HEK293 (cell line): Measurements from ENCODE around the gene RASA2.

Experiments used
- YY1 ChIP-seq: fragments of 450-650 bp; formaldehyde crosslinking; IDR thresholded peaks from 2 replicates; pipeline ENCODE4 v1.5.1; 2018; ENCODE audit warnings: missing biosample characterization, missing genetic modification characterization
- ZFP3 ChIP-seq: fragments of 450-650 bp; formaldehyde crosslinking; IDR thresholded peaks from 2 replicates; pipeline ENCODE4 v1.5.1; 2016; ENCODE audit warnings: low read depth, missing biosample characterization, missing genetic modification characterization
- ZNF391 ChIP-seq: fragments of 450-650 bp; formaldehyde crosslinking; IDR thresholded peaks from 2 replicates; pipeline ENCODE4 v1.5.1; 2016; ENCODE audit warnings: low read depth, missing biosample characterization, missing genetic modification characterization, borderline replicate concordance
- TF ChIP-seq, protein P1 (sequence below): fragments of 450-650 bp; formaldehyde crosslinking; IDR thresholded peaks from 2 replicates; pipeline ENCODE4 v1.5.1; 2016; ENCODE audit warnings: missing biosample characterization, missing genetic modification characterization
- TF ChIP-seq, protein P2 (sequence below): fragments of 450-650 bp; formaldehyde crosslinking; IDR thresholded peaks from 2 replicates; pipeline ENCODE4 v1.5.1; 2016; ENCODE audit warnings: missing biosample characterization, missing genetic modification characterization

DNA sequence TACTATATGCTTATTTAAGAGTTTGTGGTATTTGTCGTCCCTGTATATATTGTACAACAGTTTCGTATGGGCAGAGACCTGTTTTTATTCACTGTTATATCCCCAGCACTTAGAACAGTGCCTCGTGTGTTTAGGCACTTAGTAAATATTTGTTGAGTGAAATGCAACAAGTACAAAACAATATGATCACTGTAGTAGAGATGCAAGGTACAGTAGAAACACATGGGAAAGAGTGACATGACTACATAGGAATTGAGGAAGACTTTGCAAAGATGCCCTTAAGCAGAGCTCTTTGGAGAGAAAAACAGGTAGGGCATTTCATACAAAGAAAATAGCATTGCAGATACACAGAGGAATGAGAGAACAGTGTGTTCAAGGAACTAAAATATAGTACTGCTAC is 18.3 kb downstream of the RASA2 start:
- TF ChIP-seq, protein P1, sequence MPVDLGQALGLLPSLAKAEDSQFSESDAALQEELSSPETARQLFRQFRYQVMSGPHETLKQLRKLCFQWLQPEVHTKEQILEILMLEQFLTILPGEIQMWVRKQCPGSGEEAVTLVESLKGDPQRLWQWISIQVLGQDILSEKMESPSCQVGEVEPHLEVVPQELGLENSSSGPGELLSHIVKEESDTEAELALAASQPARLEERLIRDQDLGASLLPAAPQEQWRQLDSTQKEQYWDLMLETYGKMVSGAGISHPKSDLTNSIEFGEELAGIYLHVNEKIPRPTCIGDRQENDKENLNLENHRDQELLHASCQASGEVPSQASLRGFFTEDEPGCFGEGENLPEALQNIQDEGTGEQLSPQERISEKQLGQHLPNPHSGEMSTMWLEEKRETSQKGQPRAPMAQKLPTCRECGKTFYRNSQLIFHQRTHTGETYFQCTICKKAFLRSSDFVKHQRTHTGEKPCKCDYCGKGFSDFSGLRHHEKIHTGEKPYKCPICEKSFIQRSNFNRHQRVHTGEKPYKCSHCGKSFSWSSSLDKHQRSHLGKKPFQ = no peak
- TF ChIP-seq ZFP3 (no peak), ZNF391 (tag by site-specific recombination) (no peak), YY1 (no peak)
- TF ChIP-seq, protein P2, sequence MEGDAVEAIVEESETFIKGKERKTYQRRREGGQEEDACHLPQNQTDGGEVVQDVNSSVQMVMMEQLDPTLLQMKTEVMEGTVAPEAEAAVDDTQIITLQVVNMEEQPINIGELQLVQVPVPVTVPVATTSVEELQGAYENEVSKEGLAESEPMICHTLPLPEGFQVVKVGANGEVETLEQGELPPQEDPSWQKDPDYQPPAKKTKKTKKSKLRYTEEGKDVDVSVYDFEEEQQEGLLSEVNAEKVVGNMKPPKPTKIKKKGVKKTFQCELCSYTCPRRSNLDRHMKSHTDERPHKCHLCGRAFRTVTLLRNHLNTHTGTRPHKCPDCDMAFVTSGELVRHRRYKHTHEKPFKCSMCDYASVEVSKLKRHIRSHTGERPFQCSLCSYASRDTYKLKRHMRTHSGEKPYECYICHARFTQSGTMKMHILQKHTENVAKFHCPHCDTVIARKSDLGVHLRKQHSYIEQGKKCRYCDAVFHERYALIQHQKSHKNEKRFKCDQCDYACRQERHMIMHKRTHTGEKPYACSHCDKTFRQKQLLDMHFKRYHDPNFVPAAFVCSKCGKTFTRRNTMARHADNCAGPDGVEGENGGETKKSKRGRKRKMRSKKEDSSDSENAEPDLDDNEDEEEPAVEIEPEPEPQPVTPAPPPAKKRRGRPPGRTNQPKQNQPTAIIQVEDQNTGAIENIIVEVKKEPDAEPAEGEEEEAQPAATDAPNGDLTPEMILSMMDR (tag by site-specific recombination) = no peak
